Stimulated activated CD8-positive, alpha-beta memory T cell treated with anti-CD3 and anti-CD28 coated beads, Interleukin-12 subunit alpha, Interleukin-12 subunit beta, amount 100 ng/mL, for 4 hours (primary cell): ENCODE results near the gene MED9.

Experiments used
- DNase-seq: peaks from one replicate; pipeline ENCODE4 v3.0.0-alpha.2; 2020; ENCODE audit warnings: low read depth

MED9 gene

DNA sequence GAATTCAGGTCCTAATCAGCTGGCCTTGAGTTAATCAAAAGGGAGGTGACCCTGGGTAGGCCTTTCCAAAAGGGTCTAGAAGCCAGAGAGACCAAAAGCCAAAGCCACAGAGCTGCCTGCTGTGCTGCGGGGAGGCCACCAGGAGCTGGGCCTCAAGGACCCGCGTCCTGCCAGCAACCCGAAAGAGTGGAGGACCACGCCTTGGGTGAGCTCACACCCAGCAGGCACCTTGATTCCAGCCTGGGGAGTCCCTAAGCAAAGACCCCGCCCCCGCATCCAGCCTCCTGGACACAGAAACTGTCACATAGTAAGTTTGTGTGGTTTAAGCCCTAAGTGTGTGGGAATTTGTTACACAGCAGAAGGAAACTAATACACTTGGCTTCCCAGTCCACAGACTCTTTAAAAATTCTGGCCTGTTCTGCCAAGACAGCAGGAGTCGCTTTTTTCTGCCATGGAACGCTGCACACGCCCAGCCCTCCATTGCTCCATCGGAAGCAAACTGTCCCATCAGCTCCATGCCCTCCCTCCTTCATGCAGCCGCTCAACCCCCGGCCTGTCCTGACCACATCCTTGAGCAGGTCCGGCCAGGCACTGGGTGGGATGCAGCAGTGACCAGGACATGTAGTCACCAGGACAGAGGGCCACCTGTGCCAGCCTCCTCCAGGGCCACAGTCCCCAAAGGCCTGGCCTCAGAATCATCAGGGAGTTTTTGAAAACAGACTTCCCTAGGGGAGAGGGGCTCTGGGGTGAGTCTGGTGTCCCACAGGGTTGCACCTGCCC is 40.3 kb downstream of the MED9 start:
- DNase-seq = no peak

DNA sequence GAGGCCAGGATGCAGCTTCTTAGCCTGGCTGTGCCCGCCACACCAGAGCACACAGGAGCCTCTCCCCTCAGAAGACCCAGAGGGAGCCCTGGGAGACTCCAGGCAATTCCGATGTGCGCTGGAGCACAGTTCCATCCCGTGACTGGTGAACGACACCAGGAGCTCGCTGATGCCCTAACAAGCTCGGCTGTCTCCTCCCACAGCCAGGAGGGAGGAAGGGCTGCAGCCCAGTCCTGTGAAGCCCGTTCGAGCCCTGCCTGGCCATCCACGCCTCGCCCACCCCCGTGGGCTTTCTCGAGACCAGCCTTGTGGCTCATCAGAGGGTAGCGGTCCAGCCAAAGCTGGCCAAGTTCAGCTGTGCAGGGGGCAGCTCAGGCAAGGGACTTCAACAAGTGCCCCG is 41.2 kb downstream of the MED9 start:
- no peak for DNase-seq

DNA sequence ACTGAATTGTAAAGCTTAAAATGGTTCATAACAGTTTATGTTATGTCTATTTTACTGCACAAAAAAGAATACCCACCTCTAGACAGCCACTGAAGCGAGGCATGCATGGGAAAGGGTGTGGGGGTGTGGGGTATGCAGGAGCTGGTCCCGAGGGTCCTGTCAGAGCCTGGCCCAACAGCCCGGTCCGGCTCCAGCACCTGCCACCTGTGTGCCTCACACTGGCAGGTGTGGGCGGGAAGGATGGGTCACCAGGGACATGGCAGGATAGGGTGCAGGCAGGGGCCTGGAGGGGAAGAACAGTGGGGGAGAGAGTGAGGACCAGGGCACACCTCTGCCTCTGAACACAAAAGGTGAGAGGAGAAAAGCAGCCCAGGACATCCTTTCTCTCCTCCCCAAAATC is 42.2 kb downstream of the MED9 start:
- DNase-seq = no peak

DNA sequence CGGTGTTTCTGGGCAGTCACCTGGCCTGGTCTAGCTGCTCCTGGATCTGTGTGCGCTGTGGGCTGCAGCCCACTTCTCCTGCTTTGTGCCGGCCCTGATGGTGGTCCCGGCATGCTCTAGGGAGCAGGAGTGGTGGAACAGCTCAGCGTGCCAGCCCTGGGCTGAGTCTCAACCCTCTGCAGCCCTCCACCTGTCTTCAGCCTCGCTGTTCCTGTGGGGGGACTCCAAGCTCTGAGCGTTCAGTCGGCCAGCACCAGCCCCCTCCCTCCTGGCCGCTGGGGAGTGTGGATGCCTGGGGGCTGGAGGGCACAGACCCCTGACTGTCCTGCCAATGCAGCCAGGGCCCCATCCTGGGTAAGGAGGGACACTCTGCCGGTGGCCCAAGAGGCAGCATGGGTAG is 43.1 kb downstream of the MED9 start:
- no peak for DNase-seq

DNA sequence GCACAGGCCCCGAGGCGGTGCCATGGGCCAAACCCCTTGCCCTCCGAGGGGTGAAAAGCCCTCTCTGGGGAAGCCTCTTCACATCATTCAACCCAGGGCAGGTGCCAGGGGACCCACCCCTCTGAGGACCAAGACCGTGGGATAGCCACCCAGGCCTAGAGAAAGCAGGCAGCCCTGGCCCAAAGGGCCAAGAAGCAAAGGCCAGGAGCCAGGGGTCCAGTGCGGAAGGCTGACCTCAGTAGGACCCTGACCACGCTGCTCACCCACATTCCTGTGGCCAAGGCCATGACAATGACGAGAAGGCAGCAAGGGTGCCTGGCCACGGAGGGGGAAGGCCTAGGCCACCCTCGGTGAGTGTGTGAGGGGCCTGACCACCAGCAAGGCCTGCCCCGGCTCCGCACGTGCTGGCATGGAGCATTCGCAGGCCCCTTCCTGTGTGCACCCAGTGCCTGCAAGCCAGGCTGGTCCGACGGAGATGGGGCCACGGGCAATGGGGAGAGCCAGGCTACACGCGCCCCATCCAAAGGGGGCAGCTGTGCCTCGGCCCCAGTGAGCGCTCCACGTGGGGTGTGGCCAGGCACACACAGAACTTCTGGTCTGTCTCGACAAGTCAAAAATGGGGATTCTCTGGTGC is 43.9 kb downstream of the MED9 start:
- DNase-seq = no peak

DNA sequence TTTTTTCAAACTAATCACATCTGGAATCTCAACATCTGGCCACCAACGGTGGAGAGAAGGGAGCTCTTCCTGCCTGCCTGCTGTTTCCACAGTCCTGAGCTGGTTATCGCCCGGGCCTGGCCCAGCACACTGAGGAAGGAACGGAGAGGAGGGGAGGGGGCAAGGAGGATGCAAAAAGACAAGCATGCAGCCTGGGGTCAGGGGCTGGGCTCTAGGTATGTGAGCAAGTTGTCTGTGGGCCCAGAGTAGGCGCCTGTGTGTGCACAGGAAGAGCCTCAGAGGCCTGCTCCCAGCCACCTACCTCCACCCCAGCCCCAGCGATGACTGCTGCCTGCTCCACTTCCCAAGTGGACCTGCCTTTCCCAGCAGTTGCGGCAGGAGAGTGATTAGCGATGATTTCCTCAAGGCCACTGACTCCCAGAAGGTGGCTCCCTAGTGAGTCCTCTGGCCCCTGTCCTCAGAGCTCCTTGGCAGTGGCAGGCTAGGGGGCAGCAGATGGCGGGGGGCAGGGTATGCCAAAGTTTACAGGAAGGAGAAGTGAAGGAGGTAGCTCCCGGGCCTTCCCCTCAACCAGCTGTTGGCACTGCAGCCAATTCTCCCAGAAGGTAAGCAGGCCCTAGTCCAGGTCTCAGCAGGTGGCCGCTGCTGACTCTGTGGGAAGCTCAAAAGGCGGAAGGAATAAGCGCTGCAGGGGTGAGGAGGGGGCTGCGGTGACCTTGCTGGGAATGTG is 46.4 kb downstream of the MED9 start:
- DNase-seq = no peak

DNA sequence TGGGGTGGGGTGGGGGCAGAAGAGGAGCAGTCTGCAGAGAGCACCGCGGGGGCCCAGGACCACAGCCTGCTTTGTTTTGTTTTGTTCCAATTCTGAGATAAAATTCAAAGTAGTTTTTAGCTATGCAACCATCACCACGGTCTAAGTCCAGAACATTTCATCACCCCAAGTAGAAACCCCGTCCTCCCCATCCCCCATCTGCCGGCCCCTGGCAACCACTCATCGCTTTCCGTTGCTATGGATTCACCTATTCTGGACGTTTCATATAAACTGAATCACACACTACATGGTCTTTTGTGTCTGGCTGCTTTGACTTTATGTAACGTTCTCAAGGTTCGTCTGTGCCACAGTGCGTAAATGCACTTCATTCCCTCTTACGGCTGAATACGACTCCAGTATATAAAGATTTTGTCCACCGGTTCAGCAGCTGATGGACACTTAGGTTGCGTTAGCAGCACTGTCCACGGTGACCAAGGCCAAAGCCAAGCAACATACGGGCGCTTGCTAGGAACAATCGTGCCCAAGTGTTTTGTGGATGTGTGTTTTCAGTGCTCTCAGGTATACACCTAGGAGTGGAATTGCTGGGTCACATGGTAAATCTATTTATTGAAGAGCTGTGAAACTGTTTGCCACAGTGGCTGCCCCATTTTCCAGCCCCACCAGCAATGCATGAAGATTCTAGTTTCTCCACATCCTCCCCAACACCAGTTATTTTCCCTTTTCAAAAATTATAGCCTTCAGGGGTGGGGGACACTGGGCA is 47.1 kb downstream of the MED9 start:
- DNase-seq = no peak

DNA sequence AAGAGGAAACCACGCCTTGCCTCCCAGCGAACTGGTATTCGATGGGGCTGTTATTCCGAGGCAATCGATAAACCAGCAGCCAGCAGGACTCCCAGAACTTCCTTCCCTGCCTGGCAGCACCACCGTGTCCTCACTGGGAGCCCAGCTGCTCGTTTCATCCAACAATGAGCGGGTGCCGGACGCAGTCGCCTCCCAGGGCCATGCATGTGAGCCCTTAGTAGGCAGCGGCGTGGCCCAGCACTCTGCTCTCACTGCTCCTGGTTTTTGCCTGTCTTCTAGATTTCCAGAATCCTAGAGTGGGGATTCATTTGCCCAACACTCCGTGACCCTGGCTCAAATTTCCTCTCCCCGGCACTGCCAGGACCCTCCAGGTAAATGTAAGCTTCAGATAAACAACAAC is 48.5 kb downstream of the MED9 start:
- DNase-seq = no peak

DNA sequence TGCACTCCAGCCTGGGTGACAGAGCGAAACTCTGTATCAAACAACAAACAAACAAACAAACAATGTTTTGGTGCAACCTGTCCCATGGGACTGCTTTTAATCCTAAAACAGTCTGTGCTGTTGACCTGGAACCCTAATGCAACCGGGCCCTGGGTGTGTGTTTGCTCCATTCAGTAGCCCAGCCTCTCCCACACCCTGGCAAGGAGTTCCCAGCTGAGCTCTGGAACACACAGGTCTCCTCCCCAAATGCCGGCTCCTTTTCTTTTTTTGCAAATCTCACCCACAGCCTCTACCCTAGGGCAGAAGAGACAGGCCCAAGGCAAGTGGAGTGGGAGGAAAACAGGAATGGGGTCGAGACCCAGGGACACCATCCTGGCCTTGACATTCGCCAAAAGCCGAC is 49.2 kb downstream of the MED9 start:
- DNase-seq = no peak

DNA sequence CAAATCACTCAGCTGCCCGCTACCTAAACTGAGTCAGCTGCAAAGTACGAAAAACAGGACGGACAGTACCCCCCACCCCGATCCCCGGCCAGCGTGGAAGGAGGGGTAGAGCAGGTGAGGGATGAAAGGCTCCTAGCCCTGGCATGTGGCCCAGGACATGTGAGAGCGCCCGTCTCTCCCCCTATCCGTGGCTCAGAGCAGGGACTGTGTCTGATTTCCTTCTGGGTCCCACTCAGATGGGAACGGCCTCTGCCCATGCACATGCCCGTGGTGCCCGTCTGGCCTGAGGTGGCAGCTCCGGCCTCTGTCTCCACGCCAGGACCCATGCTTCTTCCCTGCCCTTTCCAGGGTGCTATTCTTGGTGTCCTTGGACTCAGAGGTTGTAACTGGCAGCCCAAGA is 49.6 kb downstream of the MED9 start:
- DNase-seq = no peak

DNA sequence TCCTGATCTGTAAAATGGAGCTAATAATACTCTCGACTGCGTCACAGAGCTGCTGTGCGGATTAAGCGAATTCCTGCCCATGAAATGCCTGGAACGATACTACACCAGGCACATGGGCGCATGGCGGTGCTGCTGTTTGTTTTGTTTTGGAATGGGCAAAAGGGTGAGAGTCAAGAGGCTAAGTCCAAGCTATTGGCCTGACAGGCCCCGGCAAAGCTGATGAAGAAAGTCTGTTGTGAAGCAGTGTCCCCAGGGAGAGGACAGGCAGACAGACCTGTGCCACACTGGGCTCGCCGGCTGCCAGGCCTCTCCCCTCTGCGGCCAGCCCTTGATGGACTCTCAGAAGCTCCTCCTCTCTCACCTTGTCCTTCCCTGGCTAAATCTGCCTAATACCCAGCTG is 50.7 kb downstream of the MED9 start:
- DNase-seq = no peak

DNA sequence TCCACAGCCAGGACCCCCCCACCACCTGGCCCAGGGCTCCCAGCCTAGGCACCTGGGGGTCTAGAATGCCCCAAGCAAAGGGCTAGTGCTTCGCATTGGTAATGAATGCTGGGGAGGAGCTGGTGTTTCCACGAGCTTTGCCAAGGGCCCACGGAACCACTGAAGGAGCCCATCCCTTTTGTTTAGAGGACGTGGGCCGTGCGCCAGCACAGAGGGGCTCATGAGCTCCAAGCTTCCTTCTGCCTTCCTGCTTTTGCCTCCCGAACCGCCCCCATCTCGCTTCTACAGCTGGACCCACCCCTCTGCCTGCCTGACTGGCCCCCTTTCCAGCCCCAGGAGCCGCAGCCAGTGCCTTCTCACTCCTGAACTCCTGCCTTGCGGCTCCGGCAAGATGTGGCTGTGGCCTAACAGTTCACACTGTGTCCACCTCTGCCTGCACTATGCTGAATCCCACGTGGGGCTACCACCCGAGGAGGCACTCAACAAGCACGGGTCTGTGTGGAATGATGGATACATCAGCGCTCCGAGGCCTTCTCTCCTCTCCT is 51.2 kb downstream of the MED9 start:
- DNase-seq = no peak

DNA sequence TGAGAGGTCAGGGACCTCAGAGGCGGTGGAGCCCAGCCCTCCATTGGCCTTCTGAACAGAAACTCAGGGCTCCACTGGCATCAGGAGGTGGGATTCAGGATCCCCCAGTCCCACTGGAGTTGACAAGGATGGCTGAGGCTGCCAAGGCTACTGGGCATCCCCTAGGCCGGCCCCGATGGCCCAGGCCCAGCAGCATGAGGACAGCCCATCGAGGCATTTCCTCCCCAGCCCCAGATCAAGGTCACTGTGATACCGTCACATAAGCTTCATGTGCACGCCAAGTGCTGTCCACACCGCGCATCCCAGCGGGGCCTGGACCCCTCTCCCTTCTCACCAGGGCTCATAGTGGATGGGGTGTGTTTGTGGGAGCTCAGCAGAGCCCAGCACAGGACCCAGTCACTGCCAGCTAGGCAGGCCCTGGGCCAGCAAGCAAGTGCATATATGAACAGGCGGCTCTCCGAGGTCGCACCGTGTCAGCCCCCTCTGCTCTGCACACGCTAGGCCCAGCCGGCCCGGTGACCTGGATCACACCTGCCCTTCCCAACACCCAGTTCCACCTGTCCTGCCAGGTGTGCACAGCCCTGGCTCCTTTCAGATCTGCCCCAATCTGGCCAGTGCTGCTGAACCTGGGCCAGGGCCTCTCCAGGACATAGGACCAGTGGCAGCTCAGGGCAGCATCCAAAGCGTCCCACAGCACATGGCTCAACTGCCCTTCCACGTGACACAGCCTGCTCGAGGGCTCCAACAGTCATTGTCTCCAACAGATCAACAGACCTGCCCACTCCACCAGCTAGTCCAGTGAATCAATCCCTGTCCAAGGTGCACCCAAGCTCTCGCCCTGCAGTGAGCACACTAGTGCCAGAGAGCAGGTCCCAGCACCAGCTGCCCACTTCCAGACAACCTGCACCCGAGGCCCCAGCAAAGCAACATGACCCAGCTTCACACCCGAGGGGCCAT is 52.2 kb downstream of the MED9 start:
- DNase-seq = no peak

DNA sequence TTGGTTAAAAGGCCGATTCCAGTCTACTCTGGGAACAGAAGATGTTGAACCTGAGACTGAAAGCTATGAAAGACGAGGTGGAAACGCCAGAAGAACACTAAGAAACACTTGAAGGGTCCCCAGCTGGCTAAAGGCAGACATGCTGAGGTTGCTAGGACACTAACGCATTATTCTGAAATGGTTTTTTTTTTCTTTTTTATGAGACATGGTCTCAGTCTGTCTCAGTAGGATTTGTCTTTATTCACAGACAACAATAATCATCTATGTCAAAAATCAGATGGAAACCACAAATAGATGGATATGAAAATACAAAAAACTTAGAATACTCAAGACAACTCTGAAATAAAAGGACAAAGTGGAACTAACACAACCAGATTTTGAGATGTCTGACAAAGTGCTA is 54.4 kb downstream of the MED9 start:
- no peak for DNase-seq

DNA sequence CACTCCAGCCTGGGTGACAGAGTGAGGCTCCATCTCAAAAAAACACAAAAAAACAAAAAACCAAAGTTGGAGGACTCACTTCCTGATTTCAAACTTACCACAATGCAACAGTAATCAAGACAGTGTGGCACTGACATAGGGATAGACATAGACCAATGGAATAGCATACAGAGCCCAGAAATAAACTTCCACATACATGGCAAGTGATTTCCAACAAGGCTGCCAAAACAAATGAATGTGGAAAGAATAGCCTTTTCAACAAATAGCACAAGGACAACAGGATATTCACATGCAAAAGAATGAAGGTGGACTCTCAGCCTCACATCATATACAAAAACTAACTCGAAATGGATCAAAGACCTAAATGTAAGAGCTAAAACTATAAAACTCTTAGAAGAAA is 56.2 kb downstream of the MED9 start:
- no peak for DNase-seq

DNA sequence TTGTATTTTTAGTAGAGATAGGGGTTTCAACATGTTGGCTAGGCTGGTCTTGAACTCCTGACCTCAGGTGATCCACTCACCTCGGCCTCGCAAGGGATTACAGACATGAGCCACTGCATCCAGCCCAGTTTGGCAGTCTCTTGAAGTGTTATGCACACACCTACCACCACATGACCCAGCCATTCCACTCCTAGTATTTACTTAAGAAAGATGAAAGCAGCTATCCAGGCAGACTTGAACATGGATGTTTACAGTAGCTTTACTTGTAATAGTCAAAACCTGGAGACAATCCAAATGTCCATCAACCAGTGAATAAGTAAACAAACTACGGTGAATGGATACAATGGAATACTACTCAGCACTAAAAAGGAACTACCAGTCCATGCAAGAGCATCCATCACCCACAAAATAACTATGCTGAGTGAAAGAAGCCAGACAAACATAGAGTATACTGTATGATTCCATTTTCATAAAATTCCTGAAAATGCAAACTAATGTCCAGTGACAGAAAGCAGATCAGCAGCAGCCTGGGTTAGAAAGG is 57.2 kb downstream of the MED9 start:
- no peak for DNase-seq

DNA sequence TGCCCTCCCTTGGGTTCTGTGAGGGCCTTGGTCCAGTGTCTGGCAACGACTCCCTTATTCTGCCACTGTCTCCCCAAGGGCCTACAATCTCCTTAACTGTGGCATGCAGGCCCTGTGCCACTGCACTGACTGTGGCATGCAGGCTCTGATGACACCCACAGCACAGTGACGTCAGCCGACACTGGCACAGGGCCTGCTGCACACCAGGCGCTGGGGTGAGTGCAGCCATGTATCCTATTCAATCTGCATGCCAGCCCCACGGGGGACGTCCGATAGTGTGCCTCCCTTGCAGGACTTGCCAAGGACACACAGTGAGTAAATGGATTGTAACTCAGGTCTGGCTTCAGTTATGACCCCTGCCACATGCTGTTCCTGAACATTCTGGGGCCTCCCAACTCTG is 59.2 kb downstream of the MED9 start:
- no peak for DNase-seq

DNA sequence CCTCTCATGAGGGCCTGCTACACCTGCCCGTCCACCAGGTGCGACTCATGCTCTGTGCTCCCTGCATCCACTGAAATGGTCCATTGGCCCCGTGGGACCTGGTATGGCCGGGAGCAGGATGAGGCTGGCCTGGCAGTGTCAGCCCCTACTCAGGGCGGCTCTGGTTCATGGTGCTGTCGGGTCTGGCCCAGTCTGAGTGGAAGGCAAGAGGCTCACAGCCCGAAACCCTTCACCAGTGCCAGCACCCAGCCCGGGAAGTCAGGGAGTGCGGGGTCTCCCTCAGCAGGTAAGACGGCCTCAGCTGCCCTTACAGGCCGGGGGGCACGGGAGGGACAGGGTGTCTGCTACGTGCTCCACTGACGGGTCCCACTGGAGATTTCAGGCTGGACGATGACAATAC is 59.9 kb downstream of the MED9 start:
- no peak for DNase-seq

DNA sequence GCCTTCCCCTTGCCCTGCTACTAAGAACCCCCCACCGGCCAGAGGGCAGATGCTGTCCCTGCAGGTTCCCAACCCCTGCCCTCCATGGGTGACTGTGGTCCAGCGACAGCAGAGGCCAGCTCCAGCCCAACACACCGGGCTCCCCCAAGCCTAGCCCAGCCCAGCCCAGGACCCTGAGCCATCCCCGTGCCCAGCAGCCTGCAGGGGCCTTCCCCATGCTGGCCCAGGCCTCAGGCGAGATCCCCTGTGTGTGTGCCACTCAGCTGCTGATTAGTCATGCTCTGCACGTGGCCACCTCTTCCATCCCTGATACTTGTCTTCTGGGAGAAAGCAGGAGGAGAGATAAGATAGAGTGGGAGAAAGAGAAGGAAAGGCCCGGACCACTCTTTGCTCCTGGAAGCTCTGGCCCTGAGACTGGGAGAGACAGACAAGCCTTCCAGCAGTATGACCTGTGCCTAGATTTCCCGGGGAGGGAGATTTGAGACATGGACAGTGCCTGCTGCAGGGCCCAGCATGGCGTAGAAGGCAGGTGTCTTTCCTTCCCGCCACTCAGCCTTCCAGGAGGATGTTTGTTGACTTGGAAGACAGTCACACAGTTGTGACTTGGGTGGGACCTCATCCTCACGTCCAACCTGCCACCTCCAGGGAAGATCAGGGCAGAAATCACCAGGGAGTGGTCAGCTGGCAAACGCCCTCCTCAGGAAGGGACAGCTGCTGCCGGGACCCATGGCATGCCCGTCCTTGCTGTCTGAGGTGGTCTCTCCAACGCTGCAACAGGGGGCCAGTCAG is 60.7 kb downstream of the MED9 start:
- no peak for DNase-seq
